Bone marrow (tissue), 2 donors: ENCODE measurements around the gene FRMD4A.
"Not testable (repeated sequence)": the region's sequence is repeated elsewhere in the genome, so short reads cannot be mapped to it uniquely, and the experiment has no call there.

ENCODE experiments used
- DNase-seq, 2 donors: peaks; one replicate each; lab custom pipeline; 2025; lab: John Stamatoyannopoulos, UW

FRMD4A gene

DNA sequence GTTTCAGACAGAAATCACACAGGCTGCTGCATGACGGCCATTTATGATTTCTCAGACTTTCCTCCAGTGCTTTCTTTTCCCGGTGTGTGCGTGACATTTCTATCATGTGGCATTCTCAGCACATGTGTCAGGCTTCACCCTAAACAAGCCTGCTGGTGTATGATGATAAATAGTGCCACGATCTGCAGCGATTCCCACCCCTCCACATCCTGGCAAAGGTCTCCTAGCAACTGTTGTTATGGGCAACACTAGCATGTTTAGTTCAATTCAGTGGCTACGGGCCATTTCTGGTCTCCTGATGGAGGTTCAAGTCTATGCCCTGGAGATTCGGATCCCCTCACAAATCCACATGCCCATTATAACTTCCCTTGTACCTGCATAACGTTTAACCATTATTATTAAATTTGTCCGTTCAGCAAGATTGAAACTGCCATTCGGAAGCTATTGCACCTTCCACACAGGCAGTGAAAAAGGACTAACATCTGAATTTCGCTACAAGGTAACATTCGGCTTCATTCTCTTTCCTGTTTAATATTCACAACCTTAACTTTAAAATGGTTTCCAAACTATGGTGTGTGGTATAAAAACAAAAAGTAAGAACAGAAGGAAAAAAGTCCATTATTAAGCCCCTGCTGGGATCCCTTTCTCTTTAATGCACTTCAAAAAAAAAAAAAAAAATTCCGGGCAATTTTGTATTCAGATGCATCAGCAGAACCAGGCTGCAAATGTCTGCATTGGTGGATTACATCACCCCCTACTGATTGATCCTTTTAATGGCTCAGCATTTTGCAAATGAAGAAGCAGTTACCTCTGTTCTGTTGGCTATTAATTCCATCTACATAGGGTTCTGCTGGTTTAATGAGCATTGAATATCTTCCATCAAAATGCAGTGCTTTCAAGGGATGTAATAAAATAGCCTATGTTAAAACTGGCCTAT lies 90.2 kb downstream of the FRMD4A start:
- no peak for DNase-seq

DNA sequence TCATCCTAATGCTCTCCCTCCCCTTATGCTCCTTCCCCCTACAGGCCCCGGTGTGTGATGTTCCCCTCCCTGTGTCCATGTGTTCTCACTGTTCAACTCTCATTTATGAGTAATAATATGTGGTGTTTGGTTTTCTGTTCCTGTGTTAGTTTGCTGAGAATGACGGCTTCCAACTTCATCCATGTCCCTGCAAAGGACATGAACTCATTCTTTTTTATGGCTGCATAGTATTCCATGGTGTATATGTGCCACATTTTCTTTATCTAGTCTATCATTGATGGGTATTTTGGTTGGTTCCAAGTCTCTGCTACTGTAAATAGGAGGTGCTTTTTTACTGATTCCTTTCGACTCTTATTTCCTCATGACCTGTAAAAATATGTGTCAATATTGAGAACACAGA lies 92.1 kb downstream of the FRMD4A start:
- not testable (repeated sequence) for DNase-seq

DNA sequence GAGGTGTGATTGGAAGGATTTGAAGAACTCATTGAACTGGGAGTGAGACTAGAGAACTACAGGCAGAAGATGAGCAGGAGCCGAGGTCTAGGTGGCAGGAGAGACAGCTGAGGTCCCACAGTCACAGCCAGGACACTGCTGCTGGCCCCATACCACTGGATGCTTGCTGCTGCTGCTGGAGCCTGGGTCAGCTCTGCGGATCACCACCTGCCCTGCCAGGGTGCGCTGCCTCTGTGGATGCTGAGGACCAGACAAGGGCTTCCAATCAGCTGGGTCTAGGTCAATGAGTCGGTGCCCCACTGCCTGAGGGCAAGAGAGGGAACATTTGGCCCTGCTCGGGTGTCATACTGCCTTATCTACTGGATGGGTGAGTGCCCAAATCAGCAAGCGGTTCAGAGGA lies 94.4 kb downstream of the FRMD4A start:
- DNase-seq: no peak

DNA sequence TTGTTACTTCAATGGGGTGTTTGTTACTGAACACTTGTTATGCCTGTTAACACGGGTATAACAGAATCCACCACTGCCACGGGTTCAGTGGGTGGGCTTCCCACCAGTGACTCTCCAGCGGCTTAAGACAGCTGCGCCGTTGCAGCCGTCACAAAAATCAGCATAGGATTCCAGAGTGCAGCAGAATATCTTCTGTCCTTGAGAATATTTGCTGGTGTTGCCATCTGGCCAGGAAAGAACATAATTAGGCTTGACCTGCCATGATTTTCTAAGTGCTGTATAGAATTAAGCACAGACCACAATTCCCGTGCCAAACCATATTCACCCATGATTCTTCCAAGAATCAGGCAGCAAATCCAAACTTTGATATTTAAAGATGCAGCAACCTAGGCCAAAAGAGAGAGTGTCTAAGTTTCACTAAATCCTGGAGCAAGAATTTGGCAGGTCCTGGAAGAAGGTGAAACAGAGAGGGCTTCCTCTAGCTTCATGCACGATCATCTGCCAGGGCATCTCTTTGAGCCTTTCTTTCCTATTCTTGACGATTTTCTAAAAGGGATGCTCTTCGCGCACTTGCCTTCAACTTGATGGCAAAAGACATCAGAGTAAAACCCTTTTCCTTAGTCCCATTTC lies 95.0 kb downstream of the FRMD4A start:
- DNase-seq: no peak

DNA sequence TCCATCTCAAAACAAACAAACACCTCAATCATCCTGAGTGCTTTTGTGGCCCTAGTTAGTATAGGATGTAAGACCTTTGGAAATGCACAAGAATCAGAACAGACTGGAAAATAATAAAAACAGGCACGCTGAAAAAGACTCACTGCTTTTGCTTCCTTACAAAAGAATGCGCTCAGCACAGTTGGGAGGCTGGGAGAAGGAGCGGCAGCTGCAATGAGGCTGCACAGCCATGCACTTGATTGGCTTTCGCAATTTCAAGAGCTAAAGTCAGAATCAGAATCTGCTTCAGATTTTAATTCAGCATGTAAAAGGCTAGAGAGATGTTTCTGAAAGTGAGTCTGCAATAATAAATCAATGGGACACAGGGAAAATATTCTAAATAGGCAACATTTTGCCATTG lies 97.2 kb downstream of the FRMD4A start:
- no peak for DNase-seq

DNA sequence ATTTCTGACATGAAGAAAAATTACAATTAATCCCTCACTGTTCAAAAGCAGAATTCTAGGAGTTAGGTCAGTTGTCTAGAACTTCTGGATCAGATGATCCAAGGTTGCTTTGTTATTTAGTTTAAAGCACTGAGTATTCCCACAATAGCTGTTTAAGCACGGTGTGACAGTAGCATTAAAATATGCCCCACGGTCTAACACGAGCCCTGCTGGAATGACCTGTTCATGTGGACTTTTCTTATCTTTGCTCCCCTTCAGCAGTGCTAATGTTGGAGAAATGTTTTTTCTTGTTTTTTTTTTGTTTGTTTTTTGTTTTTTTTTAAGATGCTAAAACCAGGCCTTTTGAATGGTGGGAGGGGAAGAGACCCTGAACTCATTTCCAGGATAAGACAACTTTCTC lies 101.9 kb downstream of the FRMD4A start:
- not testable (repeated sequence) for DNase-seq

DNA sequence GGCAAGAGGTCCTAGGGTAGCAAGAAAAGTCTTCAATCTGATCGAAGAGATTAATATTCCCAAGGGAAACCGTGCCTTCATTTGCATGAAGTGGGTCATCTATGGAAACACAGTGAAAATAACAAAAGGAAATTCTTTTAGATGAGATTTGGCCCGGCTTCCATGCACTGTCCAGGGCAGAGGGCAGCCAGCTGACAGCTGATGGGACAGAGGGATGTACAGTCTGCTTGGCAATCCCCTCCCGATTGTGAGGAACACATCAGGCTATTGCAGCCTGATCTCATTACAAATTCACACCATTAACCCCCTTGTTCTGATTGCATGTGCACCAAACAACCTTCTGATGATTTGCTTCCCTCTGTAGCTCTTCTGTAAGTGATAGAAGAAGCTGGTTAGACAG lies 105.3 kb downstream of the FRMD4A start:
- no peak for DNase-seq

DNA sequence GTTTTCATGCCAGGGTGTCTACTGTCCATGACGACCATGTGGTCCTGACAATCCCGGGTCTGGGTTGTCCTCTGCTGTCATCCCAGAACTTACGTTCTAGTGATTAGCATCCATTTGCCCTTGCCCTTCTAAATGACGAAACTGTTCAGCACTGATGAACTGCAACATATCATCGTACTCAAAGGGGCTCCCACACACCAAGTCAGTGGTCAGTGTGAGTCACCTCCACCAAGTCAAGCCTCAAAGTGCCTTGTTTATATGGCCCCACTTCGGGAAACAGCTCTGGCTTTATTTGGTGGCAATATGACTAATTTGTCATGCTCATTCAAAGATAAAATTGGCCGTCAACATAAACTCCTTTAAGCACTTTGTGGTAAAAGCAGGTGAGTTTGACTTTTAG lies 110.7 kb downstream of the FRMD4A start:
- no peak for DNase-seq

DNA sequence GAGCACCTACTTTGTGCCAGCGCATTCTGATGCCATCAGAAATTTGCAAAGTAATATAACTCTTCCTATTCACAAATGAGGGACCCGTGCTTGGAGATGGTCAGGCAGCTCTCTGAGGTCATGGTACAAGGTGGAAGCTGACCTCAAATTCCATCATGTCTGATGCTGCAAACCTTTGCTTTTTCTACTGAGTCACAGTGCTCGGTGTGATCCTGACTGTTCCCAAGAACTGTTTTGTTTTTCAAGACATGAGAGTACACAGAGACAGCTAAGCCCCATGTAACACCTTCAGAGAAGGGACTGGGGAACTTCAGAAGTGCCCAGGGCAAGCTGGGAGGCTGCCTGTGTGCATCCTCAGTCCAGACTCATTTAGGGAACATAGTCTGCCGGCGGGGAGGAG lies 111.3 kb downstream of the FRMD4A start:
- DNase-seq: no peak

DNA sequence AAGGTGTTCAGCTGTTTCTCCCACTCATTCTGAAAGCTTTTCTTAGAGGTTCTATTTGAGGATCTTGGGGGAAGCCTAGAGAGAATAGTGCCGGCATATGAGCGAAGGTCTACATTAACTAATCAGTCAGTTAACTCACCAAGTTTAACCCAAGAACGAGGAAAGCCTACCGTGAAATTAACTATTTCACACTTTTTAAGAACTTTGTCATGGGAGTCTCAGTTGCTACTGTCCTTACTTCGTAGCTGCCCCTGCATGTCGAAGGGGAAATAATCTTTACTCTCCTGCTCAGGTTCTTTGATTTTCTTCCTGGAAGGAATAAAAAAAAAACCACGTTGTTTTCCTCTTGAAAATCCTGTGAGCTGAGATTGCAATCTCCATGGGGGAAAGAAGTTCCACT lies 115.1 kb downstream of the FRMD4A start:
- no peak for DNase-seq

DNA sequence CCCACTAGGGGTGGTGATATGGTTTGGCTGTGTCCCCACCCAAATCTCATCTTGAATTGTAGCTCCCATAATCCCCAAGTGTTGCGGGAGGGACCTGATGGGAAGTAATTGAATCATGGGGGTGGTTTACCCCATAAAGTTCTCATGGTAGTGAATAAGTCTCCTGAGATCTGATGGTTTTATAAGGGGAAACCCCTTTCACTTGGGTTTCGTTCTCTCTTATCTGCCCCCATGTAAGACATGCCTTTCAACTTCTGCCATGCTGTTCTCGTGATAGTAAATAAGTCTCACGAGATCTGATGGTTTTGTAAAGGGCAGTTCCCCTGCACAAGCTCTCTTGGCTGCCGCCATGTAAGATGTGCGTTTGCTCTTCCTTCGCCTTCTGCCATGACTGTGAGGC lies 117.0 kb downstream of the FRMD4A start:
- not testable (repeated sequence) for DNase-seq

DNA sequence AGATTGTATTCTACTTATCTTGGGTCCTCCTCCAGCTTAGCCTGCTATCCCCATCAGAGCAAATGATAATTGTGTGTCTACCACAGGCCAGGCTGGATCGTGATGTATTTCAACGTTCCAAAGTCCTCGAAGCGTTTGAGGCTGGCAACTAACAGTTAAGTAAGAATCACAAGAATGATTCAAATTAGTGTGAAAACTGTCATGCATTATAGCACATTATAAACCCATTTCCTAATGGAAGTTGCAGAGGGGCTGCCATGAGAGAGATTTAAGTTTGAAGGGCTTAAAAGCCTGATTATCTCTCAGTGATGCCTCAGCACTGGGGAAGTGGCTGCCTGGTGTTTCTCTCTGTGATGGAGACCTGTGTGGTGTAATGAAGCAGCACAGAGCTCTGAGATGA lies 119.1 kb downstream of the FRMD4A start:
- DNase-seq: no peak

DNA sequence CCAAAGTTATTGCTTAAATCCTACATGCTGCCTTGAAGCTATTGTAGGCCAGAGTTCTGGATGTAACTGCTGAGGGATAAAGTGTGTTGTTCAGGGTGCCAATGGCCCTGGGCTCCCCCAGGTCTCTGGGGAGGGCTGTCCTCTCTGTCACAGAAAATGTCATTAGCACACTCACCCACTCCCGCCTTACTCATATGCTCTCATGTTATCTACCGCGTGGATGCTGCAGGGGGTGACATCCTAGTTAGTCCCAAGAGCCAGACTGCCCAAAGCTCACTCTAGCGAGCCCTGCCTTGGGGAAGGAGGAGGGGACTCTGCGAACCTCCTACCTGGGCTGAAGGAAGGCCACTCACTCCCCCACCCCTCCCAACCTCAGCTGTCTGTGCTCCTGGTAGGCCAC lies 122.5 kb downstream of the FRMD4A start:
- DNase-seq: no peak

DNA sequence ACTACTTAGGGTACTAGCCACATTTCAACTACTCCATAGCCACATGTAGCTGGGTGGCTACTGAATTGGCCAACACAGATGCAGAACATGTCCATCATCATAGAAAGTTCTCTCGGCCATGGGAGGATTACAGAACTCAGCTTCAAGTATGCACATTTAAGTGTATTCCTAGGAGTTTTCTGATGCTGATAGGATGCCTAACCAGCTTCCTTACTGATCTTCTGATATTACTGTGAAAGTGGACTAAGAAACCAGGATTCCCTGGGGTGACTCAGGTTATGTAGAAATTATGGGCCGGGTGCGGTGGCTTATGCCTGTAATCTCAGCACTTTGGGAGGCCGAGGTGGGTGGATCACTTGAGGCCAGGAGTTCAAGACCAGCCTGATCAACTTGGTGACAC lies 125.5 kb downstream of the FRMD4A start:
- DNase-seq: no peak

DNA sequence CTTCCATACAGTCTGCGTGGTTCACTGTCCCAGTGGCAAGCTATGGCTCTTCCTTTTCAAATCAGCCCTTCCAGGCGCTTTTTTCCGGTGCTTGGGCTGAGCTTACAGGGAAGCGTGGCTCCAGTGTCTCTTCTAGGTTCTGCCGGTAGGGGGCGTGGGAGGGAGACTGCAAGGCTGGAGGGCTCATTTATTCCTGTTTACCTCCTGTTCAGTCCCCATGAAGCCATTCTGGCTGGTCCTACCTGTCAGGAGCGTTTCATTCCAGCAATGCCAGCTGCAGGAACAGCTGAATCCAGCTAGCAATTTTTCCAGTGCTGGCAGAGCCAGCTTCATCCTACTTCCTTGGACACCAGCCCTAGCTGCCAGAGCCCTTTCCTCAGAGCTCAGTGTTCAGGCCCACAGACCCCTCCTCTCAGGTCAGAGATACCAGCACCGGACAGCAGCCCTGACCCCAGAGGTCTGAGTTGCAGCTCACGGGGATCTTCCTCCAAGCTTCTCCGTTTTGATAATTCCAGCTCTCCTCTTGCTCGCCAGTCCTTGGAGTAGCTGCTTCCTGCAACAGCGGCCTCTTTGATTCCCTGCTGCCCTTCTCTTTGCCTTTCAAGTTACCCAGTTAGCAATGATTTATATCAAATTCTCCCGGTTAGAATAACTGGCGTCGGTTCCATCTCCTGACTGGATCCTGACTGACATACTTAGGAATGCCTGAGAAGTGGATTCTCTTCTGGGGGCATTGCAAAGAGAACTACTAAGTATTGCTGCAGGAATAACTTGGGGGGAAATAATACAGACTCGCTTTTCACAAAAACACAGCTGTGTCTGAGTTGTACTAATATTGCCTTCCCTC lies 129.8 kb downstream of the FRMD4A start:
- DNase-seq: no peak

DNA sequence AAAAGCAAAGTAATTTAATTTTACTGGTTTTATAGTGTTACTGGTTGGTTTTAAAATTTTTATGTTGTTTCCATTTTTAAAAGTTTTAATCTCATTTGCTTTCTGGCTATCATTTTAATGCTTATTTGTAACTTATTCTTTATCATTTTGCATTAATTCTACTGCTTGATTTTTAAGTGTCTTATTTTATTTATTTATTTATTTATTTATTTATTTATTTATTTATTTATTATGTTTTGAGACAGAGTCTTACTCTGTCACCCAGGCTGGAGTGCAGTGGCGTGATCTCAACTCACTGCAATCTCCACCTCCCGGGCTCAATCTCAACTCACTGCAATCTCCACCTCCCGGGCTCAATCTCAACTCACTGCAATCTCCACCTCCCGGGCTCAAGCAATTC lies 131.6 kb downstream of the FRMD4A start:
- not testable (repeated sequence) for DNase-seq

DNA sequence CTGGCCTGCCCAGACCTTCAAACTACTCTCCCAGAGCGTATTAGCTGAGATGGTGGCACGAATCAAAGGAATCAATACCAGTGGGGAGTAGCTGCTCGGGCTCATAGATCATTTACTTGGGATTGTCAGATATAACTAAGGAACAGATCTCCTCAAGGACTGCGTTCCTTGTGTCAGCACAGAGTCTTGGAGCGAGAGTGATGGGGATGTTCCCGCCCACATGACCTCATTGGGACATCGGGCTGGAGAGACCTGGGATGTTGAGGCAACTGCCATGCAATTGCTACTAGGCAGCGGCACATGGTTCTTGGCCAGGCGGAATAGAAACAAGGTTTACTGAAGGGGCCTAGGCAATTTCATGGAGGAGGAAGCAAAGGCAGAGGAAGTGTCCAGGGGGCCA lies 132.6 kb downstream of the FRMD4A start:
- DNase-seq: no peak

DNA sequence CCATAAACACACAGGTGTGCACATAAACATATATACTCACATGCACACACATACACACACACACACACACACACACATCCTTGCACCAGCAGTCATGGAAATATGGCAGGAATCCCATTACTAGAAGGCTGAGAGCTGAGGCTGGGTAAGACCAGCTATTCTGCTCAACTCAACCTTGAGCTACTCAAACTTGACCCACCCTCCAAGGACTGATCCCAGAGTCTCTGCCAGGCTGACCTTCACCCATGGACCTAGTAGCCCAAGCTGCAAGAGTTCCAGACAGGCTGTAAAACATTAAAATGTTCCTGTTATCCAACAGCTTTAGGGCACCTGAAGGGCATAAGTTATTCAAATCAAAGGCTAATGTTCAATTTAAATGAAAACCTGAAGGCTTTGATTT lies 134.6 kb downstream of the FRMD4A start:
- DNase-seq: no peak

DNA sequence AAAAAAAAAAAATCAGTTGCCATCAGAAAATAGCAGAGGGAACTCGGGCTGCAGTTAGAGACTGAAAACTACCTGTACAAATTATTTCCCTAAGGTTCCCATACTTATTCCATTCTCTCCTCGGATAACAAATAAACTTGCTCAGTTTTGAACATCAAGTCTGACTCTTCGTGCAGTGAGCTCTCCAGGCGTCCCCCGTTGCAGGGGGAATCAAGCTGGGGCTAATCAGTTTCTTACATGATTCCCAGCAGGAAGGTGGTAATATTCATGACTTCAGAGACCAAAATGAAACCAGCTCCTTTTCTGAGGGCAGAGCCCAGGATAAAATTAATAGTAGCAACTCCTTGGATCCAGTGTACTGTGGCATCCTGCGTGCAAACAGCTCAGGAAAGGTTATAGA lies 135.3 kb downstream of the FRMD4A start:
- no peak for DNase-seq

DNA sequence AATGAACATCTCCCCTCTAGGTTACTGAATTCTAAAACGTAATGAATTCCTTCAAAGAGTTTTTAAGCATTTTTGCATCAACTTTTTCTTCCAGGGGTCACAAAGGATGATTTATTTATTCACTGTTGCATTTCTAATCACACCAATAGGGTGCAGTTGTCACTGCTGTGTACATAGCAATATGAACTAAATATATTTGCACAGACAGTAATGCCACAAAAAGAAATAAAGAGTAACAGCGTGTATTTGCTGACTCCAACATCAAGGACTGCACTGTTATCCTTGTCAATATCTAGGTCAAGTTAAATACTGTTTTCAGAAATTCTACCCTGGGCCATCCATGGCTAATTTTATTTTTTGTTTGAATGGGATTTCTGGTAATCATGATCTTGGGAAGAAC lies 138.0 kb downstream of the FRMD4A start:
- DNase-seq: no peak

DNA sequence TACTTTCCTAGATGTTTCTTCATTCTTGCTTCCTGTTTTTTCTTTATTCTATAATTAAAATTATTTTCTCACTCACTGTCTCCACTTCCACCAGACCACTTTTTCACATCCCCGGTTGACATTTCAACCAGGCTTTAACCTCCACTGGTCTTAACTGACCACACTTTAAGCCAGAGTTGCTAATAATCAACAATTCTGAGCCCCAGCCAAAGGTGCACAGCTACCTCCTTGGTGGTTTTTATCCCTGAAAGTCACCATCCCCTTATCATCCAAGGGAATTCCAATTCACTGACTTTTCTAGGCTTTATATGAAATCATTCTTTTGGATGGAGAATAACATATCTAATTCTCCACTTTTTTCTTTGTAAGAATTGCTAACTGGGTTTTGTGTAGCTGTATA lies 138.9 kb downstream of the FRMD4A start:
- no peak for DNase-seq

DNA sequence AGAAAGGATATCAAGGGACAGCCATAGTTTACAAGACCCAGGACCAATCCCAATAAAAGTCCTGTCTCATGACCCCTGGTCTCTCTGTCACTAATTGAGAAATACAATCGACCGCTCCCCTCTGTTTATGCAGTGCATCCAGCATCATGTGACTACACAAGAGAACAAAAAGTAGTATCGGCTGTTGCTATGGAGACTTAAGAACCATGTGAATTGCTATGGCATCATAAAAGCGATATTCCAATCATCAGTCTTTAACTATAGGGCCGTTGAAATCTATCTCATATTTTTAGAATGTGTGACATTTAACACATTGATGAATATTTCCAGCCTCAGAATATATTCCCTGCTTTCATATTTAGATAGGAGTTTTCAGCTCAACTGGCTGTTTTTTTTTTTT lies 139.3 kb downstream of the FRMD4A start:
- DNase-seq: no peak

DNA sequence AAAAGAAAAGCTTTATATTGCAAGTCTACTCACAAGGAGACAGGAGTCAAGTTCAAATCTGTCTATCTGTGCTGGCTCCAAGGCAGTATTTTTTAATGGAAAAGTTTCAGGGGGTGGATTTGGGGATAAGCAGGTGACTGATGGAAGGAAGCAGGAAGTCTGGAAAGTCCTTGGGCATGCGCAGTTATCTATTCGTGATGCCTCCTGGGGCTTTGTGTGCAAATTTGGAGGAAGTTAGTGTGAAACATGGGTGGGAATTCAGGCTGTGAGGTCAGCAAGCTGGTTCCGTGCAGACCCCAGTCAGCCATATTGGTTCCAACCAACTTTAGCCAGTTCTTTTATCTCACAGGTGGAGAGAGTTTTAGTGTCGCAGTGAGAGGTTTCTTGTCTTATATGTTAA lies 140.0 kb downstream of the FRMD4A start:
- no peak for DNase-seq
